ENCODE measurements around the gene GUF1. TPM values are rescaled to one million over a fixed set of nuclear protein-coding genes. Genes with fewer than 3 reads are reported as not detected.
A peak's percentile ranks its signal among the peaks of the same experiment; 100 is the strongest.

The GUF1 gene
- total and polyA plus RNA-seq, 10 of the 15 experiments (the other 5 are each of a cell fraction or from before 2014, with no cell fraction given): 5.8 to 37.1 (median 24.8) TPM

DNA sequence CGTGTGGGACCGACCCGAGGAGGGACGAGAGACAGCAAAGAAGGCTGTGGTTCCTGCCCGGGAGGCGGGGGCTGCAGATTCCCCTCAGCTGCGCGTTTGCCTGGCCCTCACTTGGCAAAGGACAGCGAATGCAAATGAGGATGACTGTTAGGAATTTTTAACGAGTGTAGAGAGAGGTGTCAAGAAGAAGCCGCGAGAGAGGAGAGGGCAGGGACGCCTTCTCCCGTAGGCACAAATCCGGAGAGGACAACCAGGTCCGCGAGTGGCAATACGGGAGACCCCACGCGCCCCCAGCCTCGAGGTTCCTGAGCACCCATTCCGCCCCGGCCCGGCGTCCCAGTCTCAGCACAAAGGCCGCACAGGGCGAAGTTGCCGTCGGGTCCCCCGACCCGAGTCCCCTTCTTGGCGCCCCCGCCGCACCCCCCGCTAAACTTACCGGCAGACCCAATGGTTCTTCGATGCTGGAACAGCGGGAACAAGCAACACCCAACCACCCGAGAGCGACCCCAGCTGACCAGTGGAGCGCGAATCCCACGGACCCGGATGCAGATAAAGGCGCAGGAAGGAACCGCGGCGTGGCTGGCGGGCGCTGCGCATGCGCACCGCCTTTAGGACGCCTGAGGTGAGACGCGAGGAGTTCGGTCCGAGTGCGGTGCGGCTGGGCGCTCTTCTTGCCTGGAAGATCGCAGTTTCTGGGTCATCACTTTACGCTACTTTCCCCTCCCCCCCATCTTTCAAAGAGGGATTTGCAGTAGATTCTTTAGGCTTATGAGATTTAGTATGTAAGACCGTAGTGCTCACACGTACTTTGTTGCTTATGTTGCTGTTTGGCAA, 48.0 kb downstream of the GUF1 start, which contains the start of gene GNPDA2:
TSS of gene GNPDA2 (minus strand) at position 519 of the 834 bp plus-strand sequence. CDS start 4,349 bp downstream, outside the sequence.
- Histone ChIP-seq H3K27me3 (replicated peaks in 1 of 2; ENCODE audit: control insufficient read depth in 2 of 2, insufficient read depth in 2 of 2, low read length in 1 of 2) (no peaks in the 10 kb centered on the region), H3K4me3 (peak within 1 kb of the TSS; percentile 92), H3K27ac (ENCODE audit: control insufficient read depth, insufficient read depth) (peak within 1 kb of the TSS; percentile 90), H4K20me1 (ENCODE audit: control insufficient read depth, insufficient read depth) (no peaks in the 10 kb centered on the region), H3K79me2 (ENCODE audit: control insufficient read depth, insufficient read depth, low read length) (peaks cover 41% of the 10 kb centered on the region), H3K36me3 (ENCODE audit: control insufficient read depth in 2 of 2, insufficient read depth in 2 of 2, low read length in 1 of 2) (no peaks in the 10 kb centered on the region; a peak in 1 of 4 replicates), H3K9me3 (replicated peaks; ENCODE audit: control insufficient read depth, insufficient read depth, low read length) (no peaks in the 10 kb centered on the region), H3K4me1 (ENCODE audit: control insufficient read depth, insufficient read depth, low read length) (no peaks in the 10 kb centered on the region; the same call in 1 of the 2 replicates), H3K9ac (ENCODE audit: control insufficient read depth, insufficient read depth, low read length) (peak within 1 kb of the TSS; percentile 89), H3K4me2 (ENCODE audit: control insufficient read depth, insufficient read depth) (peak within 1 kb of the TSS; percentile 99), H2AFZ (ENCODE audit: control insufficient read depth, low read depth, low read length) (peak within 1 kb of the TSS; percentile 100)
- intact Hi-C loops (cut with micrococcal nuclease; ENCODE audit: unreplicated experiment): loop anchor here (2.0 kb wide), 1 partner anchor 47 kb away; the partner anchor contains the start of gene GUF1
- DNase-seq (ENCODE audit: low read depth, low spot score) (peak; percentile 50), FAIRE-seq (no peak), ATAC-seq (peak; percentile 94)
- POLR2A ChIA-PET: interaction anchor here (1.0 to 1.4 kb wide), 3 partner anchors 19 to 49 kb away, joined by 3 to 4 read pairs (median 3); partner anchors contain the start of gene GUF1
- SMC1A ChIA-PET (ENCODE audit: uncharacterized antibody, unreplicated experiment): interaction anchor here (0.7 to 2.0 kb wide), 4 partner anchors 9 to 48 kb away, joined by 3 to 9 read pairs (median 3); partner anchors contain the start of gene GUF1
- RAD21 ChIA-PET (ENCODE audit: unreplicated experiment): interaction anchor here (1.5 kb wide), 1 partner anchor 49 kb away, joined by 4 read pairs; the partner anchor contains the start of gene GUF1
- CTCF ChIA-PET: interaction anchor here (1.0 to 1.2 kb wide), 3 partner anchors 9 to 96 kb away, joined by 3 read pairs; partner anchors contain the start of gene GUF1
- BruUV-seq (replicated peaks): TSS peak; percentile 70
- WGBS (ENCODE audit: insufficient coverage, insufficient replicate concordance, low lambda C conversion rate, missing lambda C conversion rate): under 1% methylated on average over 53 of the region's 65 CpGs
- in situ Hi-C loops (cut with MboI): no loop called here
- TF ChIP-seq STAT3 (IDR thresholded peaks at IDR 0.05; ENCODE audit: low read depth, low read length): no peak
- TF ChIP-seq NFXL1 (IDR thresholded peaks at IDR 0.05; ENCODE audit: borderline replicate concordance): no peak
- TF ChIP-seq, protein P1, sequence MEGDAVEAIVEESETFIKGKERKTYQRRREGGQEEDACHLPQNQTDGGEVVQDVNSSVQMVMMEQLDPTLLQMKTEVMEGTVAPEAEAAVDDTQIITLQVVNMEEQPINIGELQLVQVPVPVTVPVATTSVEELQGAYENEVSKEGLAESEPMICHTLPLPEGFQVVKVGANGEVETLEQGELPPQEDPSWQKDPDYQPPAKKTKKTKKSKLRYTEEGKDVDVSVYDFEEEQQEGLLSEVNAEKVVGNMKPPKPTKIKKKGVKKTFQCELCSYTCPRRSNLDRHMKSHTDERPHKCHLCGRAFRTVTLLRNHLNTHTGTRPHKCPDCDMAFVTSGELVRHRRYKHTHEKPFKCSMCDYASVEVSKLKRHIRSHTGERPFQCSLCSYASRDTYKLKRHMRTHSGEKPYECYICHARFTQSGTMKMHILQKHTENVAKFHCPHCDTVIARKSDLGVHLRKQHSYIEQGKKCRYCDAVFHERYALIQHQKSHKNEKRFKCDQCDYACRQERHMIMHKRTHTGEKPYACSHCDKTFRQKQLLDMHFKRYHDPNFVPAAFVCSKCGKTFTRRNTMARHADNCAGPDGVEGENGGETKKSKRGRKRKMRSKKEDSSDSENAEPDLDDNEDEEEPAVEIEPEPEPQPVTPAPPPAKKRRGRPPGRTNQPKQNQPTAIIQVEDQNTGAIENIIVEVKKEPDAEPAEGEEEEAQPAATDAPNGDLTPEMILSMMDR (IDR thresholded peaks at IDR 0.05 in 2 of 3, conservative IDR thresholded peaks at IDR 0.05 in 1 of 3; ENCODE audit: control insufficient read depth in 2 of 3, extremely low read depth in 1 of 3, insufficient read depth in 1 of 3, low read depth in 3 of 3, low read length in 3 of 3): peak in 2 of 3 experiments; percentile 15 to 30; a peak in 2 of 6 replicates
- TF ChIP-seq NFYB (IDR thresholded peaks at IDR 0.05; ENCODE audit: insufficient read depth, low read depth, low read length): peak; percentile 23; the same call in 1 of the 2 replicates
- no peak for TF ChIP-seq EP300 (IDR thresholded peaks at IDR 0.05; ENCODE audit: borderline replicate concordance in 1 of 2, control insufficient read depth in 1 of 2, low read depth in 2 of 2, low read length in 2 of 2)
- TF ChIP-seq, protein P2, sequence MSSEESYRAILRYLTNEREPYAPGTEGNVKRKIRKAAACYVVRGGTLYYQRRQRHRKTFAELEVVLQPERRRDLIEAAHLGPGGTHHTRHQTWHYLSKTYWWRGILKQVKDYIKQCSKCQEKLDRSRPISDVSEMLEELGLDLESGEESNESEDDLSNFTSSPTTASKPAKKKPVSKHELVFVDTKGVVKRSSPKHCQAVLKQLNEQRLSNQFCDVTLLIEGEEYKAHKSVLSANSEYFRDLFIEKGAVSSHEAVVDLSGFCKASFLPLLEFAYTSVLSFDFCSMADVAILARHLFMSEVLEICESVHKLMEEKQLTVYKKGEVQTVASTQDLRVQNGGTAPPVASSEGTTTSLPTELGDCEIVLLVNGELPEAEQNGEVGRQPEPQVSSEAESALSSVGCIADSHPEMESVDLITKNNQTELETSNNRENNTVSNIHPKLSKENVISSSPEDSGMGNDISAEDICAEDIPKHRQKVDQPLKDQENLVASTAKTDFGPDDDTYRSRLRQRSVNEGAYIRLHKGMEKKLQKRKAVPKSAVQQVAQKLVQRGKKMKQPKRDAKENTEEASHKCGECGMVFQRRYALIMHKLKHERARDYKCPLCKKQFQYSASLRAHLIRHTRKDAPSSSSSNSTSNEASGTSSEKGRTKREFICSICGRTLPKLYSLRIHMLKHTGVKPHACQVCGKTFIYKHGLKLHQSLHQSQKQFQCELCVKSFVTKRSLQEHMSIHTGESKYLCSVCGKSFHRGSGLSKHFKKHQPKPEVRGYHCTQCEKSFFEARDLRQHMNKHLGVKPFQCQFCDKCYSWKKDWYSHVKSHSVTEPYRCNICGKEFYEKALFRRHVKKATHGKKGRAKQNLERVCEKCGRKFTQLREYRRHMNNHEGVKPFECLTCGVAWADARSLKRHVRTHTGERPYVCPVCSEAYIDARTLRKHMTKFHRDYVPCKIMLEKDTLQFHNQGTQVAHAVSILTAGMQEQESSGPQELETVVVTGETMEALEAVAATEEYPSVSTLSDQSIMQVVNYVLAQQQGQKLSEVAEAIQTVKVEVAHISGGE (CRISPR knock-in tag; IDR thresholded peaks at IDR 0.05): no peak
- peak; percentile 61; the same call in 1 of the 3 replicates for TF ChIP-seq POU2F2 (IDR thresholded peaks at IDR 0.05; ENCODE audit: borderline replicate concordance, low read depth, low read length)
- TF ChIP-seq ETV6 (conservative IDR thresholded peaks at IDR 0.05 in 1 of 2, IDR thresholded peaks at IDR 0.05 in 1 of 2; ENCODE audit: borderline replicate concordance in 1 of 2, low read depth in 1 of 2): no peak; a peak in 1 of 4 replicates
- no peak for TF ChIP-seq SREBF1 (IDR thresholded peaks at IDR 0.05; ENCODE audit: low read length)
- TF ChIP-seq EGR1 (IDR thresholded peaks at IDR 0.05; ENCODE audit: borderline replicate concordance in 1 of 2, low read depth in 2 of 2, low read length in 2 of 2): no peak
- TF ChIP-seq ATF7 (IDR thresholded peaks at IDR 0.05; ENCODE audit: low read depth): no peak
- peak; percentile 64; the same call in 1 of the 2 replicates for TF ChIP-seq SMAD5 (IDR thresholded peaks at IDR 0.05; ENCODE audit: low read depth)
- TF ChIP-seq POLR2A (IDR thresholded peaks at IDR 0.05; ENCODE audit: low read depth, low read length): peak; percentile 88
- 0 out of 2 replicates have a peak, but pooled peaks have one; percentile 81 for TF ChIP-seq PML (IDR thresholded peaks at IDR 0.05; ENCODE audit: low read length)
- TF ChIP-seq CREM (IDR thresholded peaks at IDR 0.05; ENCODE audit: low read depth): peak; percentile 7
- TF ChIP-seq, protein P3, sequence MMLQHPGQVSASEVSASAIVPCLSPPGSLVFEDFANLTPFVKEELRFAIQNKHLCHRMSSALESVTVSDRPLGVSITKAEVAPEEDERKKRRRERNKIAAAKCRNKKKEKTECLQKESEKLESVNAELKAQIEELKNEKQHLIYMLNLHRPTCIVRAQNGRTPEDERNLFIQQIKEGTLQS (IDR thresholded peaks at IDR 0.05; ENCODE audit: borderline replicate concordance, extremely low read depth, low read depth, low read length): no peak
